H9 (cell line): ENCODE results near the gene RORC. TPM values are rescaled to one million over a fixed set of nuclear protein-coding genes. Genes with fewer than 3 reads are reported as not detected.

ENCODE experiments used
- DNase-seq: peaks from one replicate; pipeline ENCODE4 v3.0.0-alpha.2; 2017
- H2AFZ ChIP-seq: one replicate; pipeline ENCODE4 v1.6.1; 2013; ENCODE audit warnings: mild to moderate bottlenecking, low read length, control low read depth, moderate library complexity
- H2AK5ac ChIP-seq: 2 replicates; pipeline ENCODE4 v1.6.1; 2013; ENCODE audit warnings: low read length, control low read depth, mixed read lengths; ENCODE audit not compliant: insufficient read length
- H2BK120ac ChIP-seq: one replicate; pipeline ENCODE4 v1.6.1; 2013; ENCODE audit warnings: low read depth, mild to moderate bottlenecking, low read length, control low read depth, inconsistent platforms; ENCODE audit not compliant: poor library complexity, severe bottlenecking
- H2BK12ac ChIP-seq: 2 replicates; pipeline ENCODE4 v1.6.1; 2013; ENCODE audit warnings: low read length, control low read depth, mixed read lengths, low read depth; ENCODE audit not compliant: insufficient read length
- H2BK15ac ChIP-seq: 2 replicates; pipeline ENCODE4 v1.6.1; 2013; ENCODE audit warnings: low read depth, low read length, control low read depth
- H2BK20ac ChIP-seq: one replicate; pipeline ENCODE4 v1.6.1; 2013; ENCODE audit warnings: low read depth, mild to moderate bottlenecking, low read length, control low read depth, inconsistent platforms; ENCODE audit not compliant: poor library complexity, severe bottlenecking
- H2BK5ac ChIP-seq: 2 replicates; pipeline ENCODE4 v1.6.1; 2013; ENCODE audit warnings: low read length, control low read depth, mixed read lengths; ENCODE audit not compliant: insufficient read length
- H3K14ac ChIP-seq: 2 replicates; pipeline ENCODE4 v1.6.1; 2013; ENCODE audit warnings: low read length, control low read depth; ENCODE audit not compliant: insufficient read depth
- H3K18ac ChIP-seq: 2 replicates; pipeline ENCODE4 v1.6.1; 2013; ENCODE audit warnings: low read depth, mild to moderate bottlenecking, mixed read lengths, low read length, control low read depth; ENCODE audit not compliant: insufficient read length
- H3K23ac ChIP-seq: 2 replicates; pipeline ENCODE4 v1.6.1; 2013; ENCODE audit warnings: low read length, control low read depth, mixed read lengths, low read depth; ENCODE audit not compliant: insufficient read length
- H3K23me2 ChIP-seq: 2 replicates; pipeline ENCODE4 v1.6.1; 2013; ENCODE audit warnings: low read depth, mild to moderate bottlenecking, mixed read lengths, low read length, control low read depth; ENCODE audit not compliant: insufficient read length, poor library complexity, severe bottlenecking
- H3K27ac ChIP-seq: 2 replicates; pipeline ENCODE4 v1.5.1; 2013; ENCODE audit warnings: low read length, control low read depth, mixed read lengths, low read depth; ENCODE audit not compliant: insufficient read length
- H3K27me3 ChIP-seq: 2 replicates; pipeline ENCODE4 v1.6.1; 2013; ENCODE audit warnings: low read length, control low read depth, inconsistent platforms; ENCODE audit not compliant: insufficient read depth
- H3K4ac ChIP-seq: 2 replicates; pipeline ENCODE4 v1.6.1; 2013; ENCODE audit warnings: low read depth, mild to moderate bottlenecking, control low read depth, inconsistent platforms, low read length, moderate library complexity
- H3K4me1 ChIP-seq: 2 replicates; pipeline ENCODE4 v1.6.1; 2013; ENCODE audit warnings: low read length, control low read depth, inconsistent platforms; ENCODE audit not compliant: insufficient read depth
- H3K4me2 ChIP-seq: 2 replicates; pipeline ENCODE4 v1.6.1; 2013; ENCODE audit warnings: low read length, control low read depth, mixed read lengths; ENCODE audit not compliant: insufficient read length, insufficient read depth
- H3K56ac ChIP-seq: 2 replicates; pipeline ENCODE4 v1.6.1; 2013; ENCODE audit warnings: low read depth, mild to moderate bottlenecking, mixed read lengths, low read length, control low read depth; ENCODE audit not compliant: insufficient read length
- H3K79me1 ChIP-seq: 2 replicates; pipeline ENCODE4 v1.6.1; 2013; ENCODE audit warnings: low read depth, mild to moderate bottlenecking, moderate library complexity, low read length, control low read depth, inconsistent platforms; ENCODE audit not compliant: insufficient read depth, poor library complexity, severe bottlenecking
- H3K79me2 ChIP-seq: 2 replicates; pipeline ENCODE4 v1.6.1; 2013; ENCODE audit warnings: low read length, control low read depth, inconsistent platforms; ENCODE audit not compliant: insufficient read depth
- H3K9ac ChIP-seq: 2 replicates; pipeline ENCODE4 v1.6.1; 2013; ENCODE audit warnings: low read length, control low read depth, mixed read lengths; ENCODE audit not compliant: insufficient read length; ENCODE audit errors: extremely low read depth
- H3K9me3 ChIP-seq: one replicate; pipeline ENCODE4 v1.6.1; 2013; ENCODE audit warnings: low read depth, low read length, inconsistent platforms; ENCODE audit not compliant: control insufficient read depth
- H3T11ph ChIP-seq: one replicate; pipeline ENCODE4 v1.6.1; 2013; ENCODE audit warnings: mild to moderate bottlenecking, low read length, control low read depth, inconsistent platforms
- H4K20me1 ChIP-seq: one replicate; pipeline ENCODE4 v1.6.1; 2013; ENCODE audit not compliant: control insufficient read depth, insufficient read length, insufficient read depth
- H4K5ac ChIP-seq: 2 replicates; pipeline ENCODE4 v1.6.1; 2013; ENCODE audit warnings: low read depth, mild to moderate bottlenecking, mixed read lengths, low read length, control low read depth; ENCODE audit not compliant: insufficient read length
- H4K8ac ChIP-seq: replicated peaks from 2 replicates; pipeline ENCODE4 v1.6.1; 2013; ENCODE audit warnings: low read length, control low read depth, mixed read lengths, low read depth; ENCODE audit not compliant: insufficient read length
- H4K91ac ChIP-seq: 2 replicates; pipeline ENCODE4 v1.6.1; 2013; ENCODE audit warnings: low read depth, mild to moderate bottlenecking, moderate library complexity, mixed read lengths, low read length, control low read depth; ENCODE audit not compliant: insufficient read length
- H3K27ac Mint-ChIP-seq, 3 experiments: 2 replicates in 2 of 3; 3 replicates in 1 of 3; pipeline ENCODE4 v1.8.0; 2020 to 2021; ENCODE audit warnings: mixed read lengths in 3 of 3, mild to moderate bottlenecking in 1 of 3, moderate library complexity in 1 of 3
- H3K27me3 Mint-ChIP-seq: 2 replicates; pipeline ENCODE4 v1.8.0; 2021; ENCODE audit warnings: low read depth, mild to moderate bottlenecking, moderate library complexity, mixed read lengths
- H3K36me3 Mint-ChIP-seq, 3 experiments: 2 replicates in 2 of 3; 3 replicates in 1 of 3; pipeline ENCODE4 v1.8.0; 2020 to 2021; ENCODE audit warnings: low read depth in 3 of 3, mixed read lengths in 3 of 3; ENCODE audit not compliant: insufficient read depth in 1 of 3
- H3K4me1 Mint-ChIP-seq, 2 experiments: 2 replicates each; pipeline ENCODE4 v1.8.0; 2020; ENCODE audit warnings: mixed read lengths in 2 of 2
- H3K4me3 Mint-ChIP-seq, 2 experiments: 2 replicates in 1 of 2; 3 replicates in 1 of 2; pipeline ENCODE4 v1.8.0; 2020 to 2021; ENCODE audit warnings: mild to moderate bottlenecking in 2 of 2, mixed read lengths in 2 of 2, moderate library complexity in 1 of 2
- H3K9me3 Mint-ChIP-seq, 2 experiments: 2 replicates in 1 of 2; 3 replicates in 1 of 2; pipeline ENCODE4 v1.8.0; 2020; ENCODE audit warnings: mild to moderate bottlenecking in 2 of 2, mixed read lengths in 2 of 2, moderate library complexity in 1 of 2
- CTCF ChIP-seq: fragments of 200-600 bp; sonication (generic); conservative IDR thresholded peaks from 3 replicates; pipeline ENCODE4 v1.8.0; 2021; ENCODE audit warnings: antibody characterized with exemption, mild to moderate bottlenecking
- WGBS: extraction: QIAGEN DNeasy Blood & Tissue Kit; methylation state at CpG from one replicate; pipeline ENCODE4 v1.1.7; 2013; ENCODE audit warnings: missing lambda C conversion rate, low lambda C conversion rate, mixed read lengths; ENCODE audit not compliant: insufficient read length; ENCODE audit errors: extremely low coverage; 5-methylcytosine and 5-hydroxymethylcytosine counted together
- total RNA-seq: library from RNA; stranded (reverse); gene quantifications from 2 replicates; pipeline ENCODE4 v1.2.1, GENCODE V29; 2021

The RORC gene
- total RNA-seq, 1 experiment from 2014 or later = 0.52 TPM

DNA sequence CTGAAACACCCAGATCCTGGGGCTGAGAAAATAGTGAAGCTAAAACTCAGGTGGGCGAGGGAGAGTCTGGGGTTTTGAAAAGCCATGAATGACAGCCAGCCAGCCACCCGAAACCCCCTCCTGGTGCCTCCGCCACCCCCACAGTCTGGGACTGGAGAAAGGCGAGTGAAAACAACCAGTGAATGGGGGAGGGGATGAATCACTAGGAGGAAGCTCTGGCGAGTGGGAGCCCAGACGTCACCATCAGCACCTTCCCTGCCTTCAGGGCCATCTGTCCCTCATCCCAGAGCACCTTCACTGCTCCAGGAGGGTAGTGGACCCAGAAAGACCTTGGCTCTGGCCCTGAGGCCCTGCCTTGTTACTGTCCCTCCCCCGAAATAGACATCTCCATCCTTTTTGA lies 9.2 kb downstream of the RORC start:
- peaks cover 2% of the 10 kb centered on the region for H3K27me3 Mint-ChIP-seq
- Histone ChIP-seq H2BK20ac (no peak overlapping the region), H2BK15ac (no peak overlapping the region), H3K27me3 (no peaks in the 10 kb centered on the region), H3K4ac (no peak overlapping the region), H4K5ac (no peak overlapping the region), H3K79me1 (no peaks in the 10 kb centered on the region), H2BK12ac (no peak overlapping the region), H3K18ac (no peak overlapping the region), H3K27ac (no peak overlapping the region), H3K23me2 (no peaks in the 10 kb centered on the region), H4K91ac (no peak overlapping the region), H2AK5ac (no peak overlapping the region), H3K4me2 (no peak overlapping the region), H3K56ac (no peak overlapping the region), H2BK120ac (no peak overlapping the region), H4K20me1 (no peaks in the 10 kb centered on the region), H4K8ac (no peak overlapping the region), H3K9me3 (no peaks in the 10 kb centered on the region), H3K79me2 (no peaks in the 10 kb centered on the region), H3K4me1 (peaks cover 2% of the 10 kb centered on the region; the same call in 1 of the 2 replicates), H2BK5ac (no peak overlapping the region), H3K14ac (no peak overlapping the region), H3K9ac (no peak overlapping the region), H3T11ph (no peak overlapping the region), H3K23ac (no peak overlapping the region), H2AFZ (no peak overlapping the region)
- peaks cover 21 to 24% of the 10 kb centered on the region in 2 experiments for H3K4me1 Mint-ChIP-seq
- no peak for TF ChIP-seq CTCF
- H3K9me3 Mint-ChIP-seq = no peaks in the 10 kb centered on the region
- no peak for DNase-seq
- no peaks in the 10 kb centered on the region for H3K36me3 Mint-ChIP-seq
- H3K27ac Mint-ChIP-seq = peak overlapping the region in 1 of 3 experiments; percentile 82; a peak in 1 of 7 replicates
- no peak overlapping the region for H3K4me3 Mint-ChIP-seq
- no CpG with 5 or more reads among the region's 7 CpGs for WGBS
